Gastrocnemius medialis (tissue), 4 donors: ENCODE results near the gene SYTL5.

Experiments used
- POLR2A ChIP-seq, 2 donors: fragments of 450-650 bp; IDR thresholded peaks; one replicate each; pipeline ENCODE4 v1.6.1; 2017; ENCODE audit warnings: antibody characterized with exemption in 2 of 2, mild to moderate bottlenecking in 2 of 2, moderate library complexity in 2 of 2
- TF ChIP-seq, protein P1 (sequence below), 5 experiments: fragments of 450-650 bp in 3 of 5; fragments of 200-600 bp in 2 of 5; sonication (generic) in 2 of 5; IDR thresholded peaks in 4 of 5; conservative IDR thresholded peaks in 1 of 5; 1 replicate in 4 of 5; 2 replicates in 1 of 5; pipeline ENCODE4 v1.5.1; 2016 to 2019; ENCODE audit warnings: antibody characterized with exemption in 5 of 5, mild to moderate bottlenecking in 3 of 5, moderate library complexity in 3 of 5

DNA sequence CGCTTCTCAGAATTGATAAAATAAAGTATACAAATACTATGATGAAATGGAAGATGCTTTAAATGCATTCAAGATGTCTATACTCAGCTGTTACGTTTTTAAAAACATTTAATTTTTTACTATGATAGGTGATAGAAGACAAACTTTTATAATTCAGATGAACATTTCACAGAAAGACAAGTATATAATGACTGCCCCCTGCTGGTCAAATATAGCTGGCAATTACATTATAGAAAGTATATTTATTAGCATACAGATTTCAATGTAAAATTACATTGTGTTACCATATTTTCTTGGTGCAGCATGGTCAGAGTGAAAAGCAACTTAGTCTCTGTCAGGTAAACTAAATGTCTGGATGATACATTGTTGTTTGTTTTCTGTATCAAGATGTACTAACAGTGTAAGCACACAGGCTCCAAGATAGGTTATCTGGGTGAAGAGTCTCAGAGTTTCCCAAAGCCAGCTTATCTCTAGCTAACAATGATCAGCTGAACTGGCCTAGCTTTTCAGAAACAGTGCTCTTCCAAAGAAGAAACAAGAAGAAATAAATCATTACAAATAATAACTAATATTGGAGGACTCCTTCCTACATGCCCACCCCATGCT is 160.2 kb downstream of the SYTL5 start:
- TF ChIP-seq, protein P1, sequence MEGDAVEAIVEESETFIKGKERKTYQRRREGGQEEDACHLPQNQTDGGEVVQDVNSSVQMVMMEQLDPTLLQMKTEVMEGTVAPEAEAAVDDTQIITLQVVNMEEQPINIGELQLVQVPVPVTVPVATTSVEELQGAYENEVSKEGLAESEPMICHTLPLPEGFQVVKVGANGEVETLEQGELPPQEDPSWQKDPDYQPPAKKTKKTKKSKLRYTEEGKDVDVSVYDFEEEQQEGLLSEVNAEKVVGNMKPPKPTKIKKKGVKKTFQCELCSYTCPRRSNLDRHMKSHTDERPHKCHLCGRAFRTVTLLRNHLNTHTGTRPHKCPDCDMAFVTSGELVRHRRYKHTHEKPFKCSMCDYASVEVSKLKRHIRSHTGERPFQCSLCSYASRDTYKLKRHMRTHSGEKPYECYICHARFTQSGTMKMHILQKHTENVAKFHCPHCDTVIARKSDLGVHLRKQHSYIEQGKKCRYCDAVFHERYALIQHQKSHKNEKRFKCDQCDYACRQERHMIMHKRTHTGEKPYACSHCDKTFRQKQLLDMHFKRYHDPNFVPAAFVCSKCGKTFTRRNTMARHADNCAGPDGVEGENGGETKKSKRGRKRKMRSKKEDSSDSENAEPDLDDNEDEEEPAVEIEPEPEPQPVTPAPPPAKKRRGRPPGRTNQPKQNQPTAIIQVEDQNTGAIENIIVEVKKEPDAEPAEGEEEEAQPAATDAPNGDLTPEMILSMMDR (IDR thresholded peaks at IDR 0.05 in 4 of 5, conservative IDR thresholded peaks at IDR 0.05 in 1 of 5) = peak in 4 of 5 experiments; percentile 15 to 54 (median 32)
- TF ChIP-seq POLR2A (IDR thresholded peaks at IDR 0.05) = no peak
